ENCODE data around the gene EYA2.

GRCh38 chr20:47093320-47093966, 198.8 kb downstream of the EYA2 start:
- TF ChIP-seq ZNF274 (IDR thresholded peaks at IDR 0.05; ENCODE audit: low read depth, low read length) (no peak), YY1 (IDR thresholded peaks at IDR 0.05; ENCODE audit: insufficient read depth, insufficient read length) (no peak), SUZ12 (IDR thresholded peaks at IDR 0.05; ENCODE audit: extremely low read depth, insufficient read depth, insufficient read length) (no peak)
